HUES48 (cell line): ENCODE measurements around the gene MAP3K13.

Experiments
- H3K27ac ChIP-seq: one replicate; pipeline ENCODE4 v1.7.0; 2013; ENCODE audit warnings: low read depth, low read length, inconsistent platforms
- H3K27me3 ChIP-seq: 2 replicates; pipeline ENCODE4 v1.6.1; 2013; ENCODE audit warnings: mild to moderate bottlenecking, low read length; ENCODE audit not compliant: control insufficient read depth, insufficient read depth
- H3K36me3 ChIP-seq: 2 replicates; pipeline ENCODE4 v1.6.1; 2013; ENCODE audit warnings: low read length; ENCODE audit not compliant: control insufficient read depth, insufficient read depth
- H3K4me1 ChIP-seq: 2 replicates; pipeline ENCODE4 v1.6.1; 2013; ENCODE audit warnings: mild to moderate bottlenecking, low read length; ENCODE audit not compliant: control insufficient read depth, insufficient read depth
- H3K4me3 ChIP-seq: 2 replicates; pipeline ENCODE4 v1.5.1; 2013; ENCODE audit warnings: mild to moderate bottlenecking, low read depth, low read length
- H3K9ac ChIP-seq: 2 replicates; pipeline ENCODE4 v1.6.1; 2013; ENCODE audit warnings: mild to moderate bottlenecking, low read depth, low read length, moderate library complexity
- H3K9me3 ChIP-seq: 2 replicates; pipeline ENCODE4 v1.6.1; 2013; ENCODE audit warnings: low read length; ENCODE audit not compliant: control insufficient read depth, insufficient read depth

Gene MAP3K13

GRCh38 chr3:185484296-185484695 lies 121.4 kb downstream of the MAP3K13 start:
- no peak overlapping the region for H3K4me3 ChIP-seq
- no peaks in the 10 kb centered on the region for H3K27me3 ChIP-seq
- no peak overlapping the region for H3K9ac ChIP-seq
- no peaks in the 10 kb centered on the region for H3K36me3 ChIP-seq
- H3K27ac ChIP-seq: no peak overlapping the region
- no peaks in the 10 kb centered on the region for H3K4me1 ChIP-seq
- no peaks in the 10 kb centered on the region for H3K9me3 ChIP-seq

- no peaks in the 10 kb centered on the region for H3K9me3 ChIP-seq
- H3K27me3 ChIP-seq: no peaks in the 10 kb centered on the region
- H3K4me3 ChIP-seq: no peak overlapping the region
- no peak overlapping the region for H3K9ac ChIP-seq
- H3K27ac ChIP-seq: no peak overlapping the region
- peaks cover 17% of the 10 kb centered on the region for H3K36me3 ChIP-seq
- H3K4me1 ChIP-seq: no peaks in the 10 kb centered on the region
These were observed 123.5 kb downstream of the MAP3K13 start for GRCh38 chr3:185486394-185486793.

GRCh38 chr3:185488465-185488864 lies 125.5 kb downstream of the MAP3K13 start:
- Histone ChIP-seq H3K27ac (no peak overlapping the region), H3K4me3 (no peak overlapping the region), H3K9me3 (no peaks in the 10 kb centered on the region), H3K36me3 (peaks cover 33% of the 10 kb centered on the region), H3K27me3 (no peaks in the 10 kb centered on the region), H3K9ac (no peak overlapping the region), H3K4me1 (no peaks in the 10 kb centered on the region)

- H3K4me1 ChIP-seq: no peaks in the 10 kb centered on the region
- H3K9ac ChIP-seq: no peak overlapping the region
- H3K27me3 ChIP-seq: no peaks in the 10 kb centered on the region
- no peak overlapping the region for H3K27ac ChIP-seq
- H3K4me3 ChIP-seq: no peak overlapping the region
- H3K9me3 ChIP-seq: no peaks in the 10 kb centered on the region
- peaks cover 42% of the 10 kb centered on the region for H3K36me3 ChIP-seq
These were observed 126.5 kb downstream of the MAP3K13 start for GRCh38 chr3:185489462-185489861.

- H3K9ac ChIP-seq: no peak overlapping the region
- H3K36me3 ChIP-seq: peaks cover 50% of the 10 kb centered on the region
- H3K27ac ChIP-seq: no peak overlapping the region
- H3K4me3 ChIP-seq: no peak overlapping the region
- H3K27me3 ChIP-seq: no peaks in the 10 kb centered on the region
- no peaks in the 10 kb centered on the region for H3K4me1 ChIP-seq
- no peaks in the 10 kb centered on the region for H3K9me3 ChIP-seq
These were observed 127.3 kb downstream of the MAP3K13 start for GRCh38 chr3:185490241-185490640.

GRCh38 chr3:185498503-185499396 lies 135.8 kb downstream of the MAP3K13 start, which contains the start of gene TMEM41A:
Gene TMEM41A (minus strand): TSS chr3:185499035. CDS start chr3:185498961, 74 bp downstream.
- no peaks in the 10 kb centered on the region for H3K4me1 ChIP-seq
- peak within 1 kb of the TSS; percentile 85 for H3K27ac ChIP-seq
- H3K36me3 ChIP-seq: peaks cover 30% of the 10 kb centered on the region
- H3K9ac ChIP-seq: peak within 1 kb of the TSS; percentile 88
- H3K9me3 ChIP-seq: no peaks in the 10 kb centered on the region
- H3K4me3 ChIP-seq: peak within 1 kb of the TSS; percentile 98
- no peaks in the 10 kb centered on the region for H3K27me3 ChIP-seq

GRCh38 chr3:185502987-185503386 lies 140.1 kb downstream of the MAP3K13 start:
- Histone ChIP-seq H3K36me3 (no peaks in the 10 kb centered on the region), H3K4me3 (no peak overlapping the region), H3K27ac (no peak overlapping the region), H3K27me3 (no peaks in the 10 kb centered on the region), H3K4me1 (no peaks in the 10 kb centered on the region), H3K9ac (no peak overlapping the region), H3K9me3 (no peaks in the 10 kb centered on the region)

- Histone ChIP-seq H3K27ac (no peak overlapping the region), H3K9me3 (no peaks in the 10 kb centered on the region), H3K36me3 (no peaks in the 10 kb centered on the region), H3K4me1 (no peaks in the 10 kb centered on the region), H3K4me3 (no peak overlapping the region), H3K27me3 (no peaks in the 10 kb centered on the region), H3K9ac (no peak overlapping the region; the same call in 1 of the 2 replicates)
These were observed 140.6 kb downstream of the MAP3K13 start for GRCh38 chr3:185503521-185503920.

- H3K27ac ChIP-seq: no peak overlapping the region
These were observed 141.7 kb downstream of the MAP3K13 start for GRCh38 chr3:185504636-185505035.

GRCh38 chr3:185507883-185508282 lies 144.9 kb downstream of the MAP3K13 start:
- Histone ChIP-seq H3K27ac (no peak overlapping the region), H3K4me3 (no peak overlapping the region)

More at GRCh38 chr3:185504636-185505035, 141.7 kb downstream of the MAP3K13 start:
- Histone ChIP-seq H3K9me3 (no peaks in the 10 kb centered on the region), H3K4me1 (no peaks in the 10 kb centered on the region), H3K36me3 (no peaks in the 10 kb centered on the region), H3K27me3 (no peaks in the 10 kb centered on the region), H3K9ac (no peak overlapping the region), H3K4me3 (no peak overlapping the region)

GRCh38 chr3:185508335-185508991 lies 145.5 kb downstream of the MAP3K13 start:
- Histone ChIP-seq H3K27ac (no peak overlapping the region), H3K9me3 (no peaks in the 10 kb centered on the region), H3K9ac (no peak overlapping the region), H3K4me1 (no peaks in the 10 kb centered on the region), H3K4me3 (no peak overlapping the region), H3K36me3 (no peaks in the 10 kb centered on the region), H3K27me3 (no peaks in the 10 kb centered on the region)

More at GRCh38 chr3:185507883-185508282, 144.9 kb downstream of the MAP3K13 start:
- H3K4me1 ChIP-seq: no peaks in the 10 kb centered on the region
- no peaks in the 10 kb centered on the region for H3K27me3 ChIP-seq
- no peaks in the 10 kb centered on the region for H3K9me3 ChIP-seq
- no peaks in the 10 kb centered on the region for H3K36me3 ChIP-seq
- no peak overlapping the region for H3K9ac ChIP-seq
